Measurements from ENCODE around the gene TNNI2. TPM values are rescaled to one million over a fixed set of nuclear protein-coding genes. Genes with fewer than 3 reads are reported as not detected.
"Not testable (repeated sequence)": the region's sequence is repeated elsewhere in the genome, so short reads cannot be mapped to it uniquely, and the experiment has no call there.

The TNNI2 gene
- total and polyA plus RNA-seq, 2 donors (not counting 3 experiments of a cell fraction or from before 2014, with no cell fraction given): not detected

- no peak for DNase-seq (ENCODE audit: low read depth, low spot score)
- Histone ChIP-seq H3K9me1 (replicated peaks; ENCODE audit: control insufficient read depth, extremely low read depth, insufficient read depth, low read length) (no peaks in the 10 kb centered on the region), H3K4me3 (replicated peaks in 1 of 3; ENCODE audit: insufficient read depth in 1 of 3, low read depth in 1 of 3, low read length in 3 of 3) (no peak overlapping the region), H3K9me3 (replicated peaks; ENCODE audit: control insufficient read depth, insufficient read depth, low read length) (no peaks in the 10 kb centered on the region), H3K27me3 (ENCODE audit: control insufficient read depth in 2 of 2, insufficient read depth in 2 of 2, low read length in 2 of 2) (peaks cover 0 to 3% of the 10 kb centered on the region in 2 experiments), H3K36me3 (ENCODE audit: control insufficient read depth in 2 of 2, extremely low read depth in 1 of 2, insufficient read depth in 2 of 2, low read length in 2 of 2) (no peaks in the 10 kb centered on the region), H4K20me1 (replicated peaks; ENCODE audit: control insufficient read depth, extremely low read depth, insufficient read depth, low read length) (no peaks in the 10 kb centered on the region), H3K9ac (replicated peaks; ENCODE audit: extremely low read depth, insufficient read depth, low read length) (no peak overlapping the region), H3K4me1 (ENCODE audit: control insufficient read depth, extremely low read depth, insufficient read depth, low read length) (no peaks in the 10 kb centered on the region), H3K27ac (ENCODE audit: insufficient read depth, low read depth, low read length) (no peak overlapping the region), H2AFZ (ENCODE audit: low read depth, low read length) (no peak overlapping the region), H3K79me2 (ENCODE audit: control insufficient read depth, insufficient read depth, low read length) (no peaks in the 10 kb centered on the region), H3K4me2 (ENCODE audit: insufficient read depth, low read length) (no peak overlapping the region)
- POLR2A ChIA-PET: no interaction called here
- intact Hi-C loops (cut with micrococcal nuclease): no loop called here
- no peak for FAIRE-seq
- TF ChIP-seq MYC (IDR thresholded peaks at IDR 0.05; ENCODE audit: low read depth, low read length): no peak
- no peak for TF ChIP-seq JUN (IDR thresholded peaks at IDR 0.05; ENCODE audit: borderline replicate concordance, insufficient read depth, insufficient read length, low read depth)
- TF ChIP-seq EZH2 (IDR thresholded peaks at IDR 0.05; ENCODE audit: borderline replicate concordance, low read depth, low read length, severe bottlenecking): no peak
- no peak for TF ChIP-seq MAX (IDR thresholded peaks at IDR 0.05; ENCODE audit: insufficient read depth, insufficient read length)
- TF ChIP-seq POLR2AphosphoS5 (IDR thresholded peaks at IDR 0.05; ENCODE audit: insufficient read depth, low read depth, low read length): no peak
- no peak for TF ChIP-seq GATA2 (IDR thresholded peaks at IDR 0.05; ENCODE audit: insufficient read depth, insufficient read length, low read depth, low read length)
- dilution Hi-C loops (cut with MboI; ENCODE audit: extremely low pct_ligation_motif_present, low sequenced_read_pairs): no loop called here
- BruUV-seq (replicated peaks): no TSS peak
- CTCF ChIA-PET: interaction anchor here (1.8 kb wide), 1 partner anchor 119 kb away, joined by 4 read pairs; no protein-coding TSS in a partner anchor
Observed at GRCh38 chr11:1812801-1813200, 26.0 kb upstream of the TNNI2 start.

- POLR2A ChIA-PET; intact Hi-C loops (cut with micrococcal nuclease); BruUV-seq (replicated peaks); dilution Hi-C loops (cut with MboI; ENCODE audit: extremely low pct_ligation_motif_present, low sequenced_read_pairs); H3K9me3 ChIP-seq (replicated peaks; ENCODE audit: control insufficient read depth, insufficient read depth, low read length); H3K4me3 ChIP-seq (replicated peaks in 1 of 3; ENCODE audit: insufficient read depth in 1 of 3, low read depth in 1 of 3, low read length in 3 of 3); H3K4me1 ChIP-seq (ENCODE audit: control insufficient read depth, extremely low read depth, insufficient read depth, low read length); H3K27ac ChIP-seq (ENCODE audit: insufficient read depth, low read depth, low read length); H2AFZ ChIP-seq (ENCODE audit: low read depth, low read length); H3K4me2 ChIP-seq (ENCODE audit: insufficient read depth, low read length); H3K9me1 ChIP-seq (replicated peaks; ENCODE audit: control insufficient read depth, extremely low read depth, insufficient read depth, low read length); FAIRE-seq; H3K79me2 ChIP-seq (ENCODE audit: control insufficient read depth, insufficient read depth, low read length); DNase-seq (ENCODE audit: low read depth, low spot score); H3K9ac ChIP-seq (replicated peaks; ENCODE audit: extremely low read depth, insufficient read depth, low read length); H3K36me3 ChIP-seq (ENCODE audit: control insufficient read depth in 2 of 2, extremely low read depth in 1 of 2, insufficient read depth in 2 of 2, low read length in 2 of 2); H4K20me1 ChIP-seq (replicated peaks; ENCODE audit: control insufficient read depth, extremely low read depth, insufficient read depth, low read length); H3K27me3 ChIP-seq (ENCODE audit: control insufficient read depth in 2 of 2, insufficient read depth in 2 of 2, low read length in 2 of 2): not testable (repeated sequence)
- CTCF ChIA-PET: interaction anchor here (0.6 to 1.8 kb wide), 2 partner anchors 120 to 260 kb away, joined by 3 to 4 read pairs; no protein-coding TSS in a partner anchor
Observed at GRCh38 chr11:1813356-1813755, 25.4 kb upstream of the TNNI2 start.
